HCT116 (cell line): Measurements from ENCODE around the gene MINAR1.

ENCODE experiments used
- ATF3 ChIP-seq: IDR thresholded peaks from 2 replicates; pipeline ENCODE4 v1.6.1; 2012
- CTCF ChIP-seq, 3 experiments: fragments of 200-600 bp in 1 of 3; sonication (generic) in 1 of 3; IDR thresholded peaks in 2 of 3; conservative IDR thresholded peaks in 1 of 3; 2 replicates each; pipeline ENCODE4 v1.5.1; 2012 to 2017; ENCODE audit warnings: low read depth in 2 of 3, low read length in 2 of 3, antibody characterized with exemption in 1 of 3, borderline replicate concordance in 1 of 3, control low read depth in 1 of 3, mild to moderate bottlenecking in 1 of 3, mixed read lengths in 1 of 3, mixed run types in 1 of 3, moderate library complexity in 1 of 3; ENCODE audit not compliant: insufficient read depth in 1 of 3
- EZH2 ChIP-seq: fragments of 200-600 bp; sonication (generic); IDR thresholded peaks from 2 replicates; pipeline ENCODE4 v1.6.1; 2017; ENCODE audit warnings: antibody characterized with exemption, mixed run types
- POLR2AphosphoS5 ChIP-seq: IDR thresholded peaks from 2 replicates; pipeline ENCODE4 v1.6.1; 2011; ENCODE audit warnings: mild to moderate bottlenecking, low read depth, low read length, moderate library complexity
- SIN3A ChIP-seq: IDR thresholded peaks from 2 replicates; pipeline ENCODE4 v1.6.1; 2012; ENCODE audit warnings: low read depth

GRCh38 chr15:79436037-79436780 is 4.1 kb downstream of the MINAR1 start:
- TF ChIP-seq CTCF (IDR thresholded peaks at IDR 0.05 in 2 of 3, conservative IDR thresholded peaks at IDR 0.05 in 1 of 3; ENCODE audit: borderline replicate concordance in 1 of 3, insufficient read depth in 1 of 3, low read depth in 2 of 3, low read length in 2 of 3), result no peak
- no peak for TF ChIP-seq POLR2AphosphoS5
- TF ChIP-seq ATF3, result no peak
- TF ChIP-seq EZH2, result no peak
- no peak for TF ChIP-seq SIN3A
